Fibroblast of lung (primary cell): ENCODE results near the gene TLL2.

Experiments used
- EZH2 ChIP-seq: IDR thresholded peaks from 2 replicates; pipeline ENCODE4 v1.5.1; 2012; ENCODE audit warnings: low read length, control low read depth, mild to moderate bottlenecking; ENCODE audit errors: missing control alignments
- TF ChIP-seq, protein P1 (sequence below), 2 donors: IDR thresholded peaks in 1 of 2; conservative IDR thresholded peaks in 1 of 2; 1 replicate in 1 of 2; 2 replicates in 1 of 2; pipeline ENCODE4 v1.5.1; 2011 to 2012; ENCODE audit warnings: low read length in 2 of 2, control low read depth in 1 of 2, inconsistent platforms in 1 of 2, low read depth in 1 of 2, mild to moderate bottlenecking in 1 of 2

DNA sequence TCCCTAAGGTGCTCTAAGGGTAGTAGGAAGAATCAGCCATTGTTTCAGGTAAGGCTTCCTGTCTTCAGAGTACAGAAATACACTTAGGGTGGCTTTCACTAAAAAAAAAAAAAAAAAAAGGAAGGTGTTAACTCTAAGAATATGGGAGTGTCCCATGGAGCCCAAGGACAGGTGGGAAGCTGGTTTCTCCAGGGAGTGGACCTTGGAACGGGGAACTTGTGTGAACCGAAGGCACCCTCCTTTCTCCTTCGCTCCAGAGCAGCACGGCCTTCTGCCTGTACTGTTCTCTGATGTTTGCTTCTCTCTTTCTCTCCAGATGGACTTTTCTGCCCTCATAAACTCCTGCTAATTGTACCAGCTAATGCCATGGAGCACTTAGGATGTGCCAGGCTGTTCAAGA, 161.1 kb downstream of the TLL2 start:
- TF ChIP-seq, protein P1, sequence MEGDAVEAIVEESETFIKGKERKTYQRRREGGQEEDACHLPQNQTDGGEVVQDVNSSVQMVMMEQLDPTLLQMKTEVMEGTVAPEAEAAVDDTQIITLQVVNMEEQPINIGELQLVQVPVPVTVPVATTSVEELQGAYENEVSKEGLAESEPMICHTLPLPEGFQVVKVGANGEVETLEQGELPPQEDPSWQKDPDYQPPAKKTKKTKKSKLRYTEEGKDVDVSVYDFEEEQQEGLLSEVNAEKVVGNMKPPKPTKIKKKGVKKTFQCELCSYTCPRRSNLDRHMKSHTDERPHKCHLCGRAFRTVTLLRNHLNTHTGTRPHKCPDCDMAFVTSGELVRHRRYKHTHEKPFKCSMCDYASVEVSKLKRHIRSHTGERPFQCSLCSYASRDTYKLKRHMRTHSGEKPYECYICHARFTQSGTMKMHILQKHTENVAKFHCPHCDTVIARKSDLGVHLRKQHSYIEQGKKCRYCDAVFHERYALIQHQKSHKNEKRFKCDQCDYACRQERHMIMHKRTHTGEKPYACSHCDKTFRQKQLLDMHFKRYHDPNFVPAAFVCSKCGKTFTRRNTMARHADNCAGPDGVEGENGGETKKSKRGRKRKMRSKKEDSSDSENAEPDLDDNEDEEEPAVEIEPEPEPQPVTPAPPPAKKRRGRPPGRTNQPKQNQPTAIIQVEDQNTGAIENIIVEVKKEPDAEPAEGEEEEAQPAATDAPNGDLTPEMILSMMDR (conservative IDR thresholded peaks at IDR 0.05 in 1 of 2, IDR thresholded peaks at IDR 0.05 in 1 of 2; ENCODE audit: low read depth in 1 of 2, low read length in 2 of 2), result no peak
- no peak for TF ChIP-seq EZH2
